ENCODE data around the gene AFAP1L2. TPM values are rescaled to one million over a fixed set of nuclear protein-coding genes. Genes with fewer than 3 reads are reported as not detected.

AFAP1L2 gene
- total RNA-seq, 4 donors from 2014 or later, result 28.4 to 86.6 (median 48.6) TPM

- no peak overlapping the region for H3K27ac ChIP-seq
- no peaks in the 10 kb centered on the region for H3K4me1 ChIP-seq
- no peaks in the 10 kb centered on the region for H3K36me3 ChIP-seq
- DNase-seq, result no peak
- no peak for TF ChIP-seq POLR2A (IDR thresholded peaks at IDR 0.05)
- TF ChIP-seq, protein P1, sequence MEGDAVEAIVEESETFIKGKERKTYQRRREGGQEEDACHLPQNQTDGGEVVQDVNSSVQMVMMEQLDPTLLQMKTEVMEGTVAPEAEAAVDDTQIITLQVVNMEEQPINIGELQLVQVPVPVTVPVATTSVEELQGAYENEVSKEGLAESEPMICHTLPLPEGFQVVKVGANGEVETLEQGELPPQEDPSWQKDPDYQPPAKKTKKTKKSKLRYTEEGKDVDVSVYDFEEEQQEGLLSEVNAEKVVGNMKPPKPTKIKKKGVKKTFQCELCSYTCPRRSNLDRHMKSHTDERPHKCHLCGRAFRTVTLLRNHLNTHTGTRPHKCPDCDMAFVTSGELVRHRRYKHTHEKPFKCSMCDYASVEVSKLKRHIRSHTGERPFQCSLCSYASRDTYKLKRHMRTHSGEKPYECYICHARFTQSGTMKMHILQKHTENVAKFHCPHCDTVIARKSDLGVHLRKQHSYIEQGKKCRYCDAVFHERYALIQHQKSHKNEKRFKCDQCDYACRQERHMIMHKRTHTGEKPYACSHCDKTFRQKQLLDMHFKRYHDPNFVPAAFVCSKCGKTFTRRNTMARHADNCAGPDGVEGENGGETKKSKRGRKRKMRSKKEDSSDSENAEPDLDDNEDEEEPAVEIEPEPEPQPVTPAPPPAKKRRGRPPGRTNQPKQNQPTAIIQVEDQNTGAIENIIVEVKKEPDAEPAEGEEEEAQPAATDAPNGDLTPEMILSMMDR (IDR thresholded peaks at IDR 0.05), result no peak
- H3K27me3 ChIP-seq, result no peaks in the 10 kb centered on the region
- intact Hi-C loops (cut with DNase I; ENCODE audit: low total_unique reads), result no loop called here
- H3K4me3 ChIP-seq, result no peak overlapping the region
- H3K9me3 ChIP-seq, result no peaks in the 10 kb centered on the region
Measured at GRCh38 chr10:114278140-114278883, 126.0 kb downstream of the AFAP1L2 start.

DNA sequence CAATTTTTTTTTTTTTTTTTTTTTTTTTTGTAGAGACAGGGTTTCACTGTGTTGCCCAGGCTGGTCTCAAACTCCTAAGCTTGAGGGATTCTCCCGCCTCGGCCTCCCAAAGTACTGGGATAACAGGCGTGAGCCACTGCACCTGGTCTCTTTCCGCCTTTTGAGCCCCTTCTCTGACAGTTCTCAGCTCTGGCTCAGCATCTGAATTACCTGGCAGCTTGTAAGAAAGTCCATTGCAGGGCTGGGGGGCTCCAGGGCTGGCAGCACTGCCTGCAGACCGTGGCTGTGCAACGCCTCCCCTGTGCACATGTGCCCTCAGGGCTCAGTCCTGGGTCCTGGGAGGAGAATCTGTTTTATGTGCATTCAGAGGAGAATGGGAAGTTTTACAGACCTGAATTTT lies 127.6 kb downstream of the AFAP1L2 start:
- Histone ChIP-seq H3K9me3 (no peaks in the 10 kb centered on the region), H3K4me1 (no peaks in the 10 kb centered on the region), H3K27me3 (no peaks in the 10 kb centered on the region), H3K4me3 (no peak overlapping the region), H3K36me3 (no peaks in the 10 kb centered on the region), H3K27ac (no peak overlapping the region)
- TF ChIP-seq, protein P1 (IDR thresholded peaks at IDR 0.05), result no peak
- intact Hi-C loops (cut with DNase I; ENCODE audit: low total_unique reads), result no loop called here
- no peak for DNase-seq

GRCh38 chr10:114276066-114276465 lies 128.2 kb downstream of the AFAP1L2 start:
- no peak for DNase-seq
- Histone ChIP-seq H3K27me3 (no peaks in the 10 kb centered on the region), H3K9me3 (no peaks in the 10 kb centered on the region), H3K27ac (no peak overlapping the region), H3K36me3 (no peaks in the 10 kb centered on the region), H3K4me3 (no peak overlapping the region), H3K4me1 (no peaks in the 10 kb centered on the region)
- no peak for TF ChIP-seq POLR2A (IDR thresholded peaks at IDR 0.05)
- TF ChIP-seq, protein P1 (IDR thresholded peaks at IDR 0.05), result no peak
- intact Hi-C loops (cut with DNase I; ENCODE audit: low total_unique reads), result no loop called here

GRCh38 chr10:114274616-114275453 lies 129.5 kb downstream of the AFAP1L2 start:
- TF ChIP-seq, protein P1 (IDR thresholded peaks at IDR 0.05), result no peak
- TF ChIP-seq POLR2A (IDR thresholded peaks at IDR 0.05), result no peak
- no peak overlapping the region for H3K4me3 ChIP-seq
- no peaks in the 10 kb centered on the region for H3K36me3 ChIP-seq
- H3K27me3 ChIP-seq, result no peaks in the 10 kb centered on the region
- intact Hi-C loops (cut with DNase I; ENCODE audit: low total_unique reads), result no loop called here
- no peaks in the 10 kb centered on the region for H3K4me1 ChIP-seq
- DNase-seq, result no peak
- H3K27ac ChIP-seq, result no peak overlapping the region
- no peaks in the 10 kb centered on the region for H3K9me3 ChIP-seq

DNA sequence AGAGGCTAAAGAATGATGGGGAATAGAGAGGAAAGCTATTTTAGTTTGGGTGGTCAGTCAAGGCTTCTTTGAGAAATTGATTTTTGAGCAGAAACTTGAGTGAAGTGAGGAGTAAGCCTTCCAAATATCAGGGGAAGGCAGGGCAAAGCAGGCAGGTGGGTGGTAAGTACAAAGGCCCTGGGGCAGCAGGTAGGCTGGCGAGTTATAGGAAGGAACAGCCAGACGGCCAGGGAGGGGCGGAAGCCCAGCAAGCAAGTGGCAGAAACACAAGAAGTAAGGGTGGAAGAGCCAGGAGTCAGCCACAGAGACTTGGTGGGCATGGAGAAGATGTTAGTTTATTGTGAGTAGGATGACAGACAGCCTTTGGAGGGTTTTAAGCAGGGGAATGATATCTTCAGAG lies 130.4 kb downstream of the AFAP1L2 start:
- H3K27me3 ChIP-seq, result no peaks in the 10 kb centered on the region
- H3K9me3 ChIP-seq, result no peaks in the 10 kb centered on the region
- intact Hi-C loops (cut with DNase I; ENCODE audit: low total_unique reads), result no loop called here
- no peak overlapping the region for H3K4me3 ChIP-seq
- no peaks in the 10 kb centered on the region for H3K4me1 ChIP-seq
- TF ChIP-seq, protein P1 (IDR thresholded peaks at IDR 0.05), result no peak
- no peak for TF ChIP-seq POLR2A (IDR thresholded peaks at IDR 0.05)
- no peaks in the 10 kb centered on the region for H3K36me3 ChIP-seq
- no peak overlapping the region for H3K27ac ChIP-seq
- DNase-seq, result no peak
